HG03571 (cell line): Measurements from ENCODE around the gene SLC25A41.

Experiments
- ATAC-seq: cut with Tn5 transposase; IDR thresholded peaks from one replicate; pipeline ENCODE4 v1.9.1; 2021; ENCODE audit not compliant: unreplicated experiment

The SLC25A41 gene

DNA sequence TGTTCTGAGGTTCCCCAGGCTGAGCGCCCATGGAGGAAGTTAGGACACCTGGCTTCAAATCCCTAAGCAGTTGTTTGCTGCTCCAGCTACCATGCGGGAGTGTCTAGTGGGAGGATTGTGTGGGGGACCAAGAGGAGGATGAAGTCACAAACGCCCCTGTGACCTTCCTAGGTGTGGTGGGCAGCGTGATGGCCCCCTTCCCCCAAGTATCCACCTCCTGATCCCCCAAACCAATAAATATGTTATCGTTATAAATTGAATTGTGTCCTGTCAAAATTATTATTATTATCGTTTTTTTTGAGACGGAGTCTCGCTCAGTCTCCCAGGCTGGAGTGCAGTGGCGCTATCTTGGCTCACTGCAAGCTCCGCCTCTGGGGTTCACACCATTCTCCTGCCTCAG, at the start of gene SLC25A41:
SLC25A41 (minus strand) TSS at position 101 of the 400 bp plus-strand sequence; CDS start at position 31, 70 bp downstream.
- ATAC-seq = no peak

DNA sequence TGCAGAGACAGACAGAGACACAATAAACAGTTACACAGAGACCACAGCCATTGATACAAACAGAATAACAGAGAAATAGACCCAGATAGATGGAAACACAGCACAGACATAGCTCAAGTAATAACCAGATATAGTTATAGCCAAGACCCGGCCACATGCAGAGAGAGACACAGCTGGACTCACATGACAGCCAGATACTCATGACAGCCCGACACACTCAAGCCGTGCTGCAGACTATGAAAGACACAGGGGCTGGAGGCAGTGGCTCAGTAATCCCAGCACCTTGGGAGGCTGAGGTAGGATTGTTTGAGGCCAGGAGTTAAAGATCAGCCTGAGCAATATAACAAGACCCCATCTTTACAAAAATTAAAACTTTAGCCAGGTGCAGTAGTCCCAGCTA, 49.7 kb upstream of the SLC25A41 start:
- no peak for ATAC-seq

DNA sequence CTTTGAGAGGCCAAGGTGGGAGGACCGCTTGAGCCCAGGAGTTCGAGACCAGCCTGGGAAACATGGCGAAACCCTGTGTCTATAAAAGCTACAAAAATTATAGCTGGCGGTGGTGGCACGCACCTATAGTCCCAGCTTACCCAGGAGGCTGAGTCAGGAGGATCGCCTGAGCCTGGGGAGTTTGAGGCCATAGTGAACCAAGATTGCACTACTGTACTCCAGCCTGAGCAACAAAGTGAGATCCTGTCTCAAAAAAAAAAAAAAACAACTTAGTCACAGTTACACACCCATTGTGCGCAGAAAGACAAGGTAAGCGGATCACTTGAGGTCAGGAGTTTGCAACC, 48.8 kb upstream of the SLC25A41 start:
- ATAC-seq = no peak

DNA sequence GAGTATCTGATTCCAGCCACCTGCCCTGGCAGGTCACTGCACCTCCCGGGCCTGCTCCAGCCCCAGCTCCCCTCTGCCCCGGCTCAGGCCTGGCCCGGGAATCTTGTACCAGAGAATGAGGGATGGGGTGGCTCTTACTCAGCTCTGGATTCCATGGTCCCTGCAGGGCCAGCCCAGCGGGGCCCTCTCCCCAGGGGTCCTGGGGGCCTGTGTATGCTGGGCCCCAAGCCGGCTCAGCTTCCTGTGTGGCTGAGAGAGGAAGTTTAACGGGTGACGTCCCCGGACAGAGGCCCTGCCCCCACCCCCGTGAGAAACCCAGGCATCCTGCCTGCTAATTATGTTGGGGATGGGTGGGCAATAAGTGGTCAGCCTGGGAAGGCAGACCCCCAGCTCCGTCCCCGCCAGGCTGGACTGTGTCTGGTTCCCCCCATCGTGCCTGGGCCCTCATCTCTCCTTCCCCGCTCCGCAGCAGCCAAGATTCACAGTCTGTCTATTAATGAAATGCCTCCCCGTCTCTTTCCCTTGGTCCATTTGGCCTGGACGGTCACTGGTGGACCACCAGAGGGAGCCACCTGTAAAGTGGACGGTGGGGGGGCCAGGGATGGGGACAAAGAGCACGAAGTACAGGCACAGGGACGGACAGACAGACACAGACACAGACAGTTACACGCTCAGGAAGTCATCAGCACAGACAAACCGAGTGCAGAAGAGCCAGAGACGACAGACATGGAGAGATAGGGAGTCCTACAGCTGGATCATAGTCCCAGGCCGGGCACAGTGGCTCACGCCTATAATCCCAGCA, 48.2 kb upstream of the SLC25A41 start, which contains the start of gene DENND1C:
DENND1C (minus strand) TSS at position 247 of the 802 bp plus-strand sequence; CDS start at position 155, 92 bp downstream.
- ATAC-seq = peak; percentile 62

DNA sequence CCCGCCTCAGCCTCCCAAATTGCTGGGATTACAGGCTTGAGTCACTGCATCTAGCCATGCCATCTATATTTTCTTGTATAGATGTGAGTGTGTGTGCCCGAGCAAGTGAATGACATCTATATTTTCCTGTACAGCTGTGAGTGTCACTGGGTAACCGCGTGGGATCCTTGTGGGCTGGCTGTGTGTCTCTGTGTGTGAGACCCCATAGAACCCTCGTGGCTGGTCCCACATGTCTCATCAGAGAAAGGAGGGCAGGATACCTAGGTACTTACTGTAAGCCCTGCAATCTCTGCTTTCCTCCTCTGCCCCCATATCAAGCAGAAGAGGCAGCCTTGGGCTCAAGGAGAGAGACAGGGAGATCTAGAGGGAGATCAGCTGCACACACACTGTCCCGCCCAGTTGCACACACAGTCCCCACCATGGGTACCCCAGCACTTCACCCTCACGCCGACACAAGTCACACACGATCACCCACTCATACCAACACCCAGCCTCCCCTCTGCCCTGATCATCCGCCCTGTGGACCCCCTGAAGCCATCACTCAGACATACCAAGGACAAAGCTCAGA, 47.4 kb upstream of the SLC25A41 start:
- peak; percentile 30 for ATAC-seq

DNA sequence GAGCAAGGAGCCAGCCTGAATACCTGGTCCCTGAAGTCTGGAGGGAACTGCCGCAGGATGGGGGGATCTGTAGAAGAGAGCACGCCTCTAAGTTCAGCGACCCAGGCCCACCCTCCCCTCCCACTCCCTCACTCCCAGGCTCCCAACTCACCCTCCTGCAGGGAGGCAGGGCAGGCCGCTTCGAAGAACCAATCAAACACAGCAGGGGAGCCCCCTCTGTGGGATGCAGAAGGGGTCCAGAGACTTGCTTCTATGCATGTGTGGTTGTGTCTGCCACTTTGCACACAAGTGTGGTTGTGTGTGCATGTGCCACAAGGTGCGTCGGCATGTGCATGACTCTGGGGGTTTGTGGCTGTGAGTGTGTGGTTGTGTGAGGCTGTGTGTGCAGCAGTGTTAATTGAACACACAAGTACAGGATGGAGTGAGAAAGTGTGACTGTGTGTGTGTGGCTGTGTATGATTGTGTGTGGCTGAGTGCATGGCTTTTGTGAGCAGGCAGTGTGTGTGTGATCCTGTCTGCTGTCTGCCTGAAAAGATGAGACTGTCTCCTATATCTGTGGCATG, 46.4 kb upstream of the SLC25A41 start:
- ATAC-seq = no peak

DNA sequence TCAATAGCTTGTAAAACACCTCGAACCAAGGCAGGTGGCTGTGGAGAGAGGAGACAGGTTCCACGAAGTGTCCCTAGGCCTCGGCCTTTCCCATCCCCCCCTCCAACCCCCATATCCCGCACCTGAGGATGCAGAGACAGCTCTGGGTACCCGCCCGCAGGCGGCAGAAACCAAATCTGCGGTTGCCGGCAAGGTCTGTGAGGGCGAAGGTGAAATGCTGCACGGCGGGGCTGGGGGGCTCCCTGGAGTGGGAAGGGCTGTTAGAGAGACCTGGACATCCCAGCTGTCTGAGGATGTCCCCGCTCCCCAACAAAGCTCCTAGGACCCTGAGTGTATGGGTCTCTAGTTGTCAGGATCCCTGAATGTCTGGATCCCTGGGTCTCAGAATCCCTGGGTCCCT, 45.3 kb upstream of the SLC25A41 start:
- ATAC-seq = no peak

DNA sequence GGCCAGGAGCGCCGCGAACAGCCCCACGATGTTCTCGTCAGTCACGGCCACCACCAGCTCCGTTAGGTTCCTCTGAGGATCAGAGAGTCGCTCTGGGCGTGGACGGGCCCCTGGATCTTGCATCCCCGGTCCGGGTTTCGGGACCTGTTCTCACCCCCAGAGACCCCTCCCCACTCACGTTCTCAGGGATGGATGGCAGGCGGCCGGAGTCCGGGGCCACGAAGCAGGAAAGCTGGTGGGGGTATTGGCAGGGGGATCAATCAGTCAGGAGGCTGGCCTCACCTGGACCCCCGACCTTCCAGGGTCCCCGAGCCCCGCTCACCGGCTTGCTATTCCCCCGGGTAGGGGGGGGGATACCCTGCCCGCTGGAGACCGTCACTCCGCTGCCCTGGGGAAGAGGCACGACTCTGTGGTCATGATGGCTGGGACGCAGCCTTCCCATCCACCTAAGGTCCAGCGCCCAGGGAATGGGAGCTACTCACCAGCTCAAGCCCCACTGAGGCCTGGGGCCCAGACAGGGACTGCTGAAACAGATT, 43.4 kb upstream of the SLC25A41 start:
- no peak for ATAC-seq

DNA sequence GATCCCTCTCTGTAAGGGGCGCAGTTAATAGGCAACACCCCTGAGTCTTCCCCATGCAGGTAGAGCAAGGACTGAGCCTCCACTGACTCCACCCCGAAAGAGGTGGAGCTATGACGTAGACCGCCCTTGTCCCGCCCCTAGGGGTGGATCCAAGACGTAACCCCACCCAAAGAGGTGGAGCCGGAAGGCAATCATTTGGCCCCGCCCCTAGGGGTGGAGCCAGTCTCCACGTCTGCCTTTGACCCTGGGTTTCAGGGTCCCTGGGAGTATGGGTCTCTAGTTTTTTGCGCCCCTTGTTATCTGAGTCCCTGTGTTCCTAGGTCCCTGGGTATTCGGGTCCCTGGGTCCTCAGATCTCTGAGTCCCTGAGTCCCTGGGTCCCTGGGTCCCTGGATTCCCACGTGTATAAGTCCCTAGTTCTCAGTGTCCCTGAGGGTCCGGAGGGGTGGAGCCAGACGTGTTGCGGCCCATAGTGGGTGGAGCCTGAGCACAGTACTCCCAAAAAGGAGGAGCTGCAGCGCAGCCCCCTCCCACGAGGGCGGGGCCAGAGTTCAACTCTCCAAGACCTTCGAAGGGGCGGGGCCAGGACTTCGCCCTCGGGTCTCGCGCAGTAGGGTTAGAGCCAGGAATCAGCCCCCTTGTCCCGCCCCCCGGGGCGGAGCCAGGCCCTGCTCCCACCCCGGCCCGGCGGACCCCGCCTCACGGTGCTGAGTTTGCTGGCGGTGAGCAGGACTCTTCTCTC, 42.8 kb upstream of the SLC25A41 start:
- ATAC-seq = no peak

DNA sequence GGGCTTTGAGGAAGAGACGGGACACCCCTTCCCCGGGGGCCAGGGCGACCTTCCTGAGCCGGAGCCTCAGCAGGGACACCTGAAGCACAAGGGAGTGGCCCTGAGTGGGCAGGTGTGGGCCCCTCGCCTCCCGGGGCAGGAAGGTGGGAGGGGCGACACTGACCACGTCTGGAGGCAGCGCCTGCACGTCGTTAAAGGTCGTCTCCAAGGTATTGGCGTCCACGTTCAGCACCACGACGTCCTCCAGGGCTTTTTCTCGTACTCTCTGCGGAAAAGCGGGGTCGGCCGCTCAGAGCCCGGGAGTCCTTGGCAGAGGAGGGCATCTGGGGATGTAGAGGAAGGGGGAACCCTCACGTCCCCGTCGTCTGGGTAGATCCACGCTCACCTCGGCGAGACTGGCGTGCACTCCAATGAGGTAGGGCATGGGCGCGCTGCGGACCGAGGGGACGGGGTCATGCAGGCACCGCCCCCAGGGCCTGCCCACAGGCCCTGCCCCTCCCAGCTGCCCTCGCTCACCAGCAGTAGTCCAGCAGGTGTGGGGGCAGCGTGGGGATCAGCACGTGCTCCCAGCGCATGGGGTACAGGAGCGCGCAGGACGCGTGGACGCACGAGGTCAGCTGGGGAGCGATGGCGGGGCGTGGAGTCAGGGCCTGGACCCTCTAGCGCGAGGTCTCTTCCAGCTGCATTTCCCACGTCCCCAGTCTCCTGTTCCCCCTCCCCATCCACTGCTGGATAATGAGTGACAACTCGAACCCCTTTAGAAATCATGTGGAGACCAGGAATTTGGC, 42.0 kb upstream of the SLC25A41 start:
- ATAC-seq = no peak

DNA sequence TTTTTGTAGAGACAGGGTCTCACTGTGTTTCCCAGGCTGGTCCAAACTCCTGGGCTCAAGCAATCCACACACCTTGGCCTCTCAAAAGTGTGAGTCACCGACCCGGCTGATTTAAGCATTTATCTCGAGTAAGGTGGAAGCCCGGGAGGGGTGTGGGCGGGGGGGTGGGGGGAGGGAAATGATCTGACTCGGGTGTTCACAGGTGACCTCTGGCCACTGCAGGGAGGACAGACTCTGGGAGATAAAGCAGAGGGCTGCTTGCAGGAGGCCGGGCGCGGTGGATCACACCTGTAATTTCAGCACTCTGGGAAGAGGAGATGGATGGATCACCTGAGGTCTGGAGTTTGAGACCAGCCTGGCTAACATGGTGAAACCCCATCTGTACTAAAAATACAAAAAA, 40.1 kb upstream of the SLC25A41 start:
- ATAC-seq = no peak

DNA sequence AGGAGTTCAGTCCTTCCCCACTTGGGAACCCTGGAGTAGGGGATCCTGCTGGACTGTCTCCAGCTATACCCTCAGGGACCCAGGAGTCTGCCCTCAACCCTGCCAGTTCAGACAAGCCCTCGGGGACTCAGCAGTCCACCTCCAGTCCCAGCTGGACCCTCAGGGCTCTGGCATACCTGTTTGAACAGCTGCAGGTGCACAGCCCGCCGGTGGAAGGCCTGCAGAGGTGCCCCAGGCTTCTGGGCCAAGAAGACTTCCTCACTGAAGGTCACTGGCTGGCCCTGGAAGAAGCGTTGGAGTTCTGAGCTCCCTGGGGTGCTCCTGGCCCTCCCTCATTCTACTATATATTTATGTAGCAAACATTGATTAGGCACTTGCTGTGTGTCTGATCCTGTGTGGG, 39.1 kb upstream of the SLC25A41 start:
- no peak for ATAC-seq

DNA sequence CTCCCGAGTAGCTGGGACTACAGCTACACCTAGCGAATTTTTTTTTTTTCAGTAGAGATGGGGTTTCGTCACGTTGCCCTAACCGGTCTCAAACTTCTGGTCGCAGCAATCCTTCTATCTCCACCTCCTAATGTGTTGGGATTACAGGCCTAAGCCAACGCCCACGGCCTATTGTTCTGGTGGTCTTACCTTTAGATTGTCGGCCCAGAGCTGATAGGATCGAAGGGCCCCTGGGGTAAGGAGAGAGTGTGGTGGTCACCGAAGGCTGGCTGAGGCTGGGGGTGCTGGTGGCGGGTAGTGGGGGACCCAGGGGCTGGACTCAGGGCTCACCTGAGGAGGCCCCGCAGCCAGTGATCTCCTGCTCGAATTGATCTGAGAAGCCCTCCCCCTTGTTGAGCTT, 37.5 kb upstream of the SLC25A41 start:
- no peak for ATAC-seq

DNA sequence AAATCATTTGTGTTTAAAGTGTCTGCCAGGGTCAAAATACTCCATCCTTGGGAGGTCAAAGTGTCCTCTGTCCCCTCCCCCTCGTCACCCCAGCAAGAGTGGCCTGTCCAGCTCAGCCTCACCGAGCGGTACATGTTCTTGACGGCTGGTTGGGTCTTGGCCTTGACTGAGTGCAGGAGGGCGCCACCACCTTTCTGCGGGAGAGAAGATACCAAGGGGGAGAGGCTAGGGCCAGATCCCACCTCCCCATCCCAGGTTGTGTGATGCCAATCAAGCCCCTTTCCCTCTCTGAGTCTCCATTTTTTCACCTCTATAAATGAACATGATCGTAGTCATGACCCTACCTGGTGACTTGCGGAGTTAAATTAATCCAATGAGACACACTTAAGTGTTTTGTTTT, 36.6 kb upstream of the SLC25A41 start:
- ATAC-seq = no peak

DNA sequence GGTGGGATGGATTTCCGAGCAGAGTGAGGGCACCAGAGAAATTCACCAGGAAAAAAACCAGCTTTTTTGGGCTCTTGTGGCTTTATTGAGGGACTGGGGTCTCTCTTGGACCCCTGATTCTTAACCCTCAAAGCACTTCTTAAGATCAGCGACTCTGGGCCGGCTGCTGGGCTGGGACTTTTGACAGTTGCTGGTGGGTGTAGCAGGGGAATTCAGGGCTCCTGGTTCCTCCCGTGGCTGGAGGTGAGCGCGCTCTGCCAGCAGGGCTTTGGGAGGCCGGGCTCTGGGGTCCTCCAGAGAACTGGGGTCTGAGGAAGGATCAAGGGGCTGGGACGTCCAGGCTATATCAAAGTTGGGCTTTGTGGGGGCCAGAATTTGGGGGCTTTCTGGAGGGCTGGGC, 33.8 kb upstream of the SLC25A41 start:
- no peak for ATAC-seq

DNA sequence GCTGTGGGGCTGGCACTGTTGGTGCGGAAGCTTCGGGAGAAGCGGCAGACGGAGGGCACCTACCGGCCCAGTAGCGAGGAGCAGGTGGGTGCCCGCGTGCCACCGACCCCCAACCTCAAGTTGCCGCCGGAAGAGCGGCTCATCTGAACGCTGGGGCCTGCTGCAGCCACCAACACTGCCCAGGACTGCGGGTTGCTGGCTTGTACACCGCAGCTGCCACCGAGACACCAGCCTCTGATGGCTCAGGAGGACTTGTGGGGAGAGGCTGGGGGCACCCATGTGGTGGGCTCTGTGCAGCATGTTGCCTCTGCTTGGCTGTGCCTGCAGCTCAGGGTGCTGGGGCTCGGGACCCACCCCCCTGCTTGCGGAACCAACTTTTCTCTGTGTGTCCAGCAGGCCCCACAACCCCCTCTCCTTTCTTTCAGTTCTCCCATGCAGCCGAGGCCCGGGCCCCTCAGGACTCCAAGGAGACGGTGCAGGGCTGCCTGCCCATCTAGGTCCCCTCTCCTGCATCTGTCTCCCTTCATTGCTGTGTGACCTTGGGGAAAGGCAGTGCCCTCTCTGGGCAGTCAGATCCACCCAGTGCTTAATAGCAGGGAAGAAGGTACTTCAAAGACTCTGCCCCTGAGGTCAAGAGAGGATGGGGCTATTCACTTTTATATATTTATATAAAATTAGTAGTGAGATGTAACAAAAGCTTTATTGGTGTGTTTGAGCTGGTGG, 33.1 kb upstream of the SLC25A41 start:
- no peak for ATAC-seq

DNA sequence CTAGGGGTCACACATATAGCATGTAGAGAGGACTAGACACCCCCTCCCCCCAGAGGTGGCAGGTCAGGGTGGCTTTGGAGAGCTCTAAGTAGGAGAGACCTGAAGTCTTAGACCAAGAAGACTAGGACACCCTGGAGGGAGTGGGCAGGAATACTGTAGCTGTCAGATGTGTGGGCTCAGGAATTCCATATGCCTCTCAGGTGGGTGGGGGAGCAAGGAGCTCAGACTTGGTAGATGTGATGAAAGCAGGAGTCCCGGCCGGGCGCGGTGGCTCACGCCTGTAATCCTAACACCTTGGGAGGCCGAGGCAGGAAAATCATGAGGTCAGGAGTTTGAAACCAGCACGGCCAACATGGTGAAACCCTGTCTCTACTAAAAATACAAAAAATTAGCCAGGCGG, 32.1 kb upstream of the SLC25A41 start:
- ATAC-seq = no peak

DNA sequence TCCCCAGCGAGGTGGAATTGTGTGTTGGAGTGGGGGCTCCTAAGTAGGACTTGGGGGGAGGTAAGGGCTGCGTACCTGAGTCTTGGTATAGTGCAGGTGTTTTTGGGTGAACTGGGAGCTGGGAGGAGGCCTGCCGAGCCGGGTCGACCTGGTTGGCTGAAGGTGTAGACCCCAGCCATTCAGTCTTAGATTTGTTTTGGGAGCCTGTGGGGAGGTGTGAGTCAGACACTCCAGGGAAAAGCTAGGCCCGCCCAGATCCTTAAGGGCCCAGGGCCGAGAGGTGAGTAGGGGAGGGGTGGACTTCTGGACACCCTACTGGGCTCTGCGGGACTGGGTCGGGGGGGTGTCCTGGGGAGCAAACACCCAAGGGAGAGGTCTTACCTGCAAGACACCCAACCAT, 31.4 kb upstream of the SLC25A41 start:
- ATAC-seq = no peak

DNA sequence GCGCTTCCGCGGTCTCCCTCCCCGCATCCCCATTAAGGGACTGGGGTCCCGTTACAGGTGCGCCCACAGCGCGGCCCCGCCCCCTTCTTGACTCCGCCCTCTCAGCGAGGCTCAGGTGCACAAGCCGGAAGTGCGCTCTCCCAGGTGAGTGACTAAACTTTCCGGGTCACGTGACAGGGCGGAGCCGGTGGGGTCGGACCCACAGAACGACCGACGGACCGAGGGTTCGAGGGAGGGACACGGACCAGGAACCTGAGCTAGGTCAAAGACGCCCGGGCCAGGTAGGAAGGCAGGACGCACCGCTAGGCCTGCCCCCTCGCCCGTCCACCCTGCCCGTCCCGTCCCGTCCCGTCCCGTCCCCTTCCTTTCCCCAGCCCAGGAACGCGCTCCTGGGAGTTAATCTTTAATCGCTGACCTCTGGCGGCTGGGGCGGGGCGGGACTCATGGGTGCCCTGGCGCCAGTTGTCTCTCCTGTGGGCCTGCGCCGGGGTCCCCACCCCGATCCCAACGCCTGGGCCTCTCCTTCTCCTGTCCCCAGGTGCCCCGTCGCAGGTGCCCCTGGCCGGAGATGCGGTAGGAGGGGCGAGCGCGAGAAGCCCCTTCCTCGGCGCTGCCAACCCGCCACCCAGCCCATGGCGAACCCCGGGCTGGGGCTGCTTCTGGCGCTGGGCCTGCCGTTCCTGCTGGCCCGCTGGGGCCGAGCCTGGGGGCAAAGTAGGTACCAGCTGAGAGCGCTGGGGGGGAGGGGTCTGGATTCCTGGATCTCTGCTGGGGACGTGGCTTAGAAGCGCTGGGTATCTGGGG, 30.7 kb upstream of the SLC25A41 start, which contains the start of gene CRB3:
CRB3 (plus strand) TSS at position 202 of the 804 bp plus-strand sequence; CDS start at position 633, 431 bp downstream.
- no peak for ATAC-seq
